Upper lobe of left lung (tissue), 4 donors: Measurements from ENCODE around the gene SLC16A3.

Source experiments
- CTCF ChIP-seq, 6 experiments: fragments of 450-650 bp in 4 of 6; fragments of 200-600 bp in 2 of 6; sonication (generic) in 2 of 6; IDR thresholded peaks; one replicate each; pipeline ENCODE4 v1.5.1; 2016 to 2019; ENCODE audit warnings: antibody characterized with exemption in 6 of 6
- POLR2A ChIP-seq, 4 donors: fragments of 450-650 bp; IDR thresholded peaks; one replicate each; pipeline ENCODE4 v1.5.1; 2016 to 2017; ENCODE audit warnings: antibody characterized with exemption in 4 of 4, mild to moderate bottlenecking in 2 of 4
- POLR2AphosphoS5 ChIP-seq, 2 donors: sonication (generic); formaldehyde crosslinking; IDR thresholded peaks; one replicate each; pipeline ENCODE4 v1.5.1; 2017; ENCODE audit warnings: antibody characterized with exemption in 2 of 2

GRCh38 chr17:82269882-82270500 is 41.1 kb downstream of the SLC16A3 start:
- TF ChIP-seq POLR2AphosphoS5 (IDR thresholded peaks at IDR 0.05) (no peak), POLR2A (IDR thresholded peaks at IDR 0.05) (no peak), CTCF (IDR thresholded peaks at IDR 0.05) (no peak)
